PC-3 (cell line): ENCODE results near the gene KRTAP10-2.

Source experiments
- CTCF ChIP-seq: fragments of 300-600 bp; sonication (generic); conservative IDR thresholded peaks from 2 replicates; pipeline ENCODE4 v1.5.1; 2017; ENCODE audit warnings: antibody characterized with exemption, low read depth, mild to moderate bottlenecking, low read length
- EZH2 ChIP-seq: fragments of 300-600 bp; sonication (generic); IDR thresholded peaks from one replicate; pipeline ENCODE4 v1.6.1; 2017; ENCODE audit warnings: antibody characterized with exemption, mild to moderate bottlenecking, low read length; ENCODE audit not compliant: unreplicated experiment

DNA sequence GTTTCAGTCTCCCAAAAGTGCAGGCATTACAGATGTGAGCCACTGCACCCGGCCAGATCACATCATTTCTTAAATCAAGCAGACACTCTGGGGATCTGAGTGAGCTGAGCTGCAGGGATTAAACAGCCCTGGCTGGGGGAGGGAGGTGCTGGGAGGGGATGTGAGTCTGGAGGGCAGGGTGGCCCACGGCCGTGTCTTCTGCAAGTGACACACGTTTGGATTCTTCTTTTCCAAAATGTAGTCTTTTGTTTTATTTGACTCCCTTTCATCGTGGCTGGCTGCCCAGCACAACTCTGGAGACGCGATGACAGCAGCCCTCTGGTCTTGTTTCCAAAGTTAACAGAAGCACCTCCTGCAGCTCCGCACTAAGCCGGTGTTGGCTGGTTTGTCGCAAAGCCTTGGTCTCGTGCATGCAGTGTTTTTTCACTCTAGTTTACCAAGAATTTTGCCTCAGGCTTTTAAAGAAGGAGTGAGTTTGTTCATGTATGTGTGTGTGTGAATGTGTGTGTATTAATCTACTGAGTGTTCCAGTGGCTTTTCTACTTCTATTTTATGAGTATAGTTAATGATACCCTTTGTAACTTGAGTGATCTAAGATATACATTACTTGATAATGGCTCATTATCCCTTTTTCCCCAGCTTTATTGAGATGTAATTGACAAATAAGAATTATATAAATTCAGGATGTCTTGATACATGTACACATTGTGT is 31.9 kb upstream of the KRTAP10-2 start:
- TF ChIP-seq CTCF: no peak
- no peak for TF ChIP-seq EZH2
